Thoracic aorta (tissue), 2 donors: Measurements from ENCODE around the gene CCDC102A. TPM values are rescaled to one million over a fixed set of nuclear protein-coding genes. Genes with fewer than 3 reads are reported as not detected.

Experiments used
- ATAC-seq: fragments of 150-250 bp; one replicate; pipeline ENCODE4 v1.8.0; 2017; ENCODE audit warnings: low read depth; ENCODE audit not compliant: insufficient number of reproducible peaks, low FRiP score
- DNase-seq: peaks from one replicate; pipeline ENCODE4 v3.0.0-alpha.2; 2020; ENCODE audit warnings: low spot score
- H3K27ac ChIP-seq, 2 donors: fragments of 200-600 bp; sonication (generic); 1 replicate in 1 of 2; 2 replicates in 1 of 2; pipeline ENCODE4 v1.5.1; 2016; ENCODE audit warnings: mild to moderate bottlenecking in 2 of 2, moderate library complexity in 2 of 2
- H3K27me3 ChIP-seq: fragments of 200-600 bp; sonication (generic); replicated peaks from 2 replicates; pipeline ENCODE4 v1.6.0; 2016; ENCODE audit warnings: mild to moderate bottlenecking; ENCODE audit not compliant: insufficient read depth
- H3K36me3 ChIP-seq: fragments of 200-600 bp; sonication (generic); one replicate; pipeline ENCODE4 v1.5.1; 2016
- H3K4me1 ChIP-seq, 2 donors: fragments of 200-600 bp; sonication (generic); 1 replicate in 1 of 2; 2 replicates in 1 of 2; pipeline versions ENCODE4 v1.5.1 to v1.6.0; 2016; ENCODE audit warnings: low read depth in 2 of 2, mild to moderate bottlenecking in 1 of 2; ENCODE audit not compliant: control insufficient read depth in 1 of 2
- H3K4me3 ChIP-seq: fragments of 200-600 bp; sonication (generic); 2 replicates; pipeline ENCODE4 v1.5.1; 2016; ENCODE audit warnings: mild to moderate bottlenecking
- H3K9me3 ChIP-seq: fragments of 200-600 bp; sonication (generic); 2 replicates; pipeline ENCODE4 v1.5.1; 2016
- total RNA-seq, 2 donors: library from RNA; depleted of rRNA; stranded (reverse); fragments of >200 nt; gene quantifications; one replicate each; pipeline versions ENCODE4 v1.1.0 to v1.2.3, GENCODE V29; 2016
- TF ChIP-seq, protein P1 (sequence below): fragments of 200-600 bp; sonication (generic); IDR thresholded peaks from one replicate; pipeline ENCODE4 v1.5.1; 2019; ENCODE audit warnings: antibody characterized with exemption

Gene CCDC102A
- total RNA-seq, 2 donors from 2014 or later: 26.4 to 43.2 TPM

- no peak for DNase-seq
- no peaks in the 10 kb centered on the region for H3K36me3 ChIP-seq
Observed at GRCh38 chr16:57544124-57544653, 7.8 kb upstream of the CCDC102A start.

DNA sequence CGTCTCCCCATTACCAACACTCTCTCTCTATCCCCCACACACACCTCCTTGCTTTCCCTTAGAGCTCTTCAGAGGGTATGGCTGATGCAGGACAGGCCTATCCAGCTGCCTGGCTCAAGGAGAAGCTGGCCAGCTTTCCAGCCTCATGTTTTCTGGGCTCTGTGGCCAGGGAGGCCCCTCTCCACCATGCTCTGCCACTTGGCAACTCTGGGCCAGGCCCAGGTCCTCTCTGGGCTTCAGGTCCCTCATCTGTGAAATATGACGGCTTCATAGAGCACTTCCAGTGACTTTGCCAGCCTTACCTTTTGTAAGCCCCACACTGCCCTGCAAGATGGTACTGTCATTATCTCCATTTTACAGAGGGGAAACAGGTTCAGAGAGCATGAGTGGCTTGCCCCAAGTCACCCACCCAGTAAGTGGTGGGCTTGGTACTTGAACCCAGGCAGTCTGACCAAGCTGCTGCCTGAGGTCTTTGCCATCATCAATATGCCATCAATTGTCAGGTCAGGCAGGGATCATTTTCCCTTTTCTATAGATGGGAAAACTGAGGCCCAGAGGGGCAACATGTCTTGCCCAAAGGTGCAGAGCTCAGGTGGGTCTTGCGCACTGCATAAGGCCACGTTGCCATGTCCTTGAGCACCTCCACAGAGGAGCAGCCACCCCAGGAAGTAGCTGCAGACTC, 5.5 kb upstream of the CCDC102A start:
- Histone ChIP-seq H3K27ac (no peak overlapping the region), H3K4me3 (no peak overlapping the region), H3K9me3 (no peaks in the 10 kb centered on the region), H3K36me3 (no peaks in the 10 kb centered on the region), H3K4me1 (no peaks in the 10 kb centered on the region), H3K27me3 (no peaks in the 10 kb centered on the region)
- DNase-seq (no peak), ATAC-seq (no peak)
- TF ChIP-seq, protein P1, sequence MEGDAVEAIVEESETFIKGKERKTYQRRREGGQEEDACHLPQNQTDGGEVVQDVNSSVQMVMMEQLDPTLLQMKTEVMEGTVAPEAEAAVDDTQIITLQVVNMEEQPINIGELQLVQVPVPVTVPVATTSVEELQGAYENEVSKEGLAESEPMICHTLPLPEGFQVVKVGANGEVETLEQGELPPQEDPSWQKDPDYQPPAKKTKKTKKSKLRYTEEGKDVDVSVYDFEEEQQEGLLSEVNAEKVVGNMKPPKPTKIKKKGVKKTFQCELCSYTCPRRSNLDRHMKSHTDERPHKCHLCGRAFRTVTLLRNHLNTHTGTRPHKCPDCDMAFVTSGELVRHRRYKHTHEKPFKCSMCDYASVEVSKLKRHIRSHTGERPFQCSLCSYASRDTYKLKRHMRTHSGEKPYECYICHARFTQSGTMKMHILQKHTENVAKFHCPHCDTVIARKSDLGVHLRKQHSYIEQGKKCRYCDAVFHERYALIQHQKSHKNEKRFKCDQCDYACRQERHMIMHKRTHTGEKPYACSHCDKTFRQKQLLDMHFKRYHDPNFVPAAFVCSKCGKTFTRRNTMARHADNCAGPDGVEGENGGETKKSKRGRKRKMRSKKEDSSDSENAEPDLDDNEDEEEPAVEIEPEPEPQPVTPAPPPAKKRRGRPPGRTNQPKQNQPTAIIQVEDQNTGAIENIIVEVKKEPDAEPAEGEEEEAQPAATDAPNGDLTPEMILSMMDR: no peak

More at GRCh38 chr16:57544124-57544653, 7.8 kb upstream of the CCDC102A start:
- H3K4me1 ChIP-seq: no peaks in the 10 kb centered on the region
- TF ChIP-seq, protein P1: no peak
- ATAC-seq: no peak
- no peaks in the 10 kb centered on the region for H3K27me3 ChIP-seq
- no peak overlapping the region for H3K4me3 ChIP-seq
- no peak overlapping the region for H3K27ac ChIP-seq
- H3K9me3 ChIP-seq: no peaks in the 10 kb centered on the region

DNA sequence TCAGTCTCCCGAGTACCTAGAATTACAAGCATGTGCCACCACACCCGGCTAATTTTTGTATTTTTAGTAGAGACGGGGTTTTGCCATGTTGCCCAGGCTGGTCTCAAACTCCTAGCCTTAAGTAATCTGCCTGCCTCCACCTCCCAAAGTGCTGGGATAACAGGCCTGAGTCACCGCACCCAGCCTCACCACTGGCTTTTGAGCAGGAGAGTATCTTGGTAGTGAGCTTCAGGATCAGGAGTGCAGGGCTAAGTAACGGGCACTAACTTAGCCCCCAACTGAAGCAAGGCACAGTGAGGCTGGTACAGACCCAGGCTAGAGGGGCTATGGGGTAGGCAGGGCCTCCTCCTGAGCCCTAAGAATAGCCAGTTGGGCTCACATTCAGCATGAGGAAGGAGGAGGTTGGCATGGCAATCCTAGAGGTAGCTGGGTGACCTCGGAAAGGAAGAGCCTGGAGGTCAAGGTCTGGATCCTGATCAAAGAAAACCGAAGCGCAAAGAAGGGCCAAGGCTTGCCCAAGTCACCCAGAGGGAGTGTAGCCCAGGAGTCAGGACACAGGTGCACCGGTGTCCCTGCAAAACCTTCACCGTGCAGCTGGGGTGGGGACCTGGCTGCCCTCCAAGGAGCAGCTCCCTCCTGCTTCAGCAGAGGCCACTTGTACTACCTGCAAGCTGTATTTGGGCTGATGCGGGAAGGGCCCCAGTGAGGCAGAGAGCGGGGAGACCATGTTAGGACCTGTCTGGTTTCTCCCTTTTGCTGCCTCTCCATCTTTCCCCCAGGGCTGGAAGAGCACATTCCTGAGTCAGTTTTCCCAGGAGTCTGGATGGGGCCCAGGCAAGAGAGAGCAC, 4.8 kb upstream of the CCDC102A start:
- DNase-seq: no peak

DNA sequence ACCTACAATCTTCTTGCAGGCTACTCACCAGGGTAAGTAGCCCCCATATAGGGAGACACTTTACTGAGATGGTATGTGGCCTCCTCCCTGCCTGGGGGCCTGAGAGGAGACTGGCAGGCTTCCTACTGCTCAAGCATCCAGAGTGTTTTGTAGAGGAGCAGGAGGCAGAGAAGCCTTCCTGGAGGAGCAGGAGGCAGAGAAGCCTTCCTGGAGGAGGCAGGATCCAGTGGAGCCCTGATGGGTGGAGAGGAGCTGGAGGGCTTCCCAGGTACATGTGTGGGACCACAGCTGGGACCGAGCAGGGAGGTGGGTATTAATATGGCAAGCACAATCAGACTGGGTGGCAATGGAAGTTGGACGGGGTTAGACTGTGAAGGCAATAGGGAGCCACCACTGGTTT, 4.0 kb upstream of the CCDC102A start:
- Histone ChIP-seq H3K27ac (no peak overlapping the region), H3K27me3 (no peaks in the 10 kb centered on the region), H3K4me1 (no peaks in the 10 kb centered on the region), H3K9me3 (no peaks in the 10 kb centered on the region), H3K36me3 (no peaks in the 10 kb centered on the region), H3K4me3 (no peak overlapping the region)
- ATAC-seq: no peak
- no peak for DNase-seq
- TF ChIP-seq, protein P1: no peak

More for the DNA sequence above, 4.8 kb upstream of the CCDC102A start:
- H3K36me3 ChIP-seq: no peaks in the 10 kb centered on the region
- H3K4me3 ChIP-seq: no peak overlapping the region
- no peak for ATAC-seq
- H3K27me3 ChIP-seq: no peaks in the 10 kb centered on the region
- TF ChIP-seq, protein P1: no peak
- no peaks in the 10 kb centered on the region for H3K4me1 ChIP-seq
- no peaks in the 10 kb centered on the region for H3K9me3 ChIP-seq
- no peak overlapping the region for H3K27ac ChIP-seq
